ENCODE measurements around the gene CHERP.

CHERP gene, protein sequence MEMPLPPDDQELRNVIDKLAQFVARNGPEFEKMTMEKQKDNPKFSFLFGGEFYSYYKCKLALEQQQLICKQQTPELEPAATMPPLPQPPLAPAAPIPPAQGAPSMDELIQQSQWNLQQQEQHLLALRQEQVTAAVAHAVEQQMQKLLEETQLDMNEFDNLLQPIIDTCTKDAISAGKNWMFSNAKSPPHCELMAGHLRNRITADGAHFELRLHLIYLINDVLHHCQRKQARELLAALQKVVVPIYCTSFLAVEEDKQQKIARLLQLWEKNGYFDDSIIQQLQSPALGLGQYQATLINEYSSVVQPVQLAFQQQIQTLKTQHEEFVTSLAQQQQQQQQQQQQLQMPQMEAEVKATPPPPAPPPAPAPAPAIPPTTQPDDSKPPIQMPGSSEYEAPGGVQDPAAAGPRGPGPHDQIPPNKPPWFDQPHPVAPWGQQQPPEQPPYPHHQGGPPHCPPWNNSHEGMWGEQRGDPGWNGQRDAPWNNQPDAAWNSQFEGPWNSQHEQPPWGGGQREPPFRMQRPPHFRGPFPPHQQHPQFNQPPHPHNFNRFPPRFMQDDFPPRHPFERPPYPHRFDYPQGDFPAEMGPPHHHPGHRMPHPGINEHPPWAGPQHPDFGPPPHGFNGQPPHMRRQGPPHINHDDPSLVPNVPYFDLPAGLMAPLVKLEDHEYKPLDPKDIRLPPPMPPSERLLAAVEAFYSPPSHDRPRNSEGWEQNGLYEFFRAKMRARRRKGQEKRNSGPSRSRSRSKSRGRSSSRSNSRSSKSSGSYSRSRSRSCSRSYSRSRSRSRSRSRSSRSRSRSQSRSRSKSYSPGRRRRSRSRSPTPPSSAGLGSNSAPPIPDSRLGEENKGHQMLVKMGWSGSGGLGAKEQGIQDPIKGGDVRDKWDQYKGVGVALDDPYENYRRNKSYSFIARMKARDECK

GRCh38 chr19:16542045-16542909 is at the start of gene CHERP:
Gene CHERP, minus strand, starts transcription at chr19:16542437. Its CDS starts 59 bp downstream, at chr19:16542378.
- Histone ChIP-seq H3K36me3 (ENCODE audit: insufficient read depth, insufficient read length, low read length) (peaks cover 49% of the 10 kb centered on the region), H3K4me1 (ENCODE audit: insufficient read depth, insufficient read length) (peaks cover 13% of the 10 kb centered on the region), H3K4me3 (ENCODE audit: insufficient read length, low read depth) (peak within 1 kb of the TSS; percentile 99), H3K9ac (ENCODE audit: insufficient read length, low read depth) (peak within 1 kb of the TSS; percentile 99), H3K27me3 (ENCODE audit: insufficient read depth, insufficient read length) (no peaks in the 10 kb centered on the region), H3K9me3 (ENCODE audit: insufficient read depth, low read length) (no peaks in the 10 kb centered on the region)
- TF ChIP-seq YY1 (IDR thresholded peaks at IDR 0.05; ENCODE audit: insufficient read depth, insufficient read length) (no peak), SUZ12 (IDR thresholded peaks at IDR 0.05; ENCODE audit: extremely low read depth, insufficient read depth, insufficient read length) (no peak), ZNF274 (IDR thresholded peaks at IDR 0.05; ENCODE audit: low read depth, low read length) (no peak)
- DNase-seq (ENCODE audit: low read depth, low spot score), result peak; percentile 89

DNA sequence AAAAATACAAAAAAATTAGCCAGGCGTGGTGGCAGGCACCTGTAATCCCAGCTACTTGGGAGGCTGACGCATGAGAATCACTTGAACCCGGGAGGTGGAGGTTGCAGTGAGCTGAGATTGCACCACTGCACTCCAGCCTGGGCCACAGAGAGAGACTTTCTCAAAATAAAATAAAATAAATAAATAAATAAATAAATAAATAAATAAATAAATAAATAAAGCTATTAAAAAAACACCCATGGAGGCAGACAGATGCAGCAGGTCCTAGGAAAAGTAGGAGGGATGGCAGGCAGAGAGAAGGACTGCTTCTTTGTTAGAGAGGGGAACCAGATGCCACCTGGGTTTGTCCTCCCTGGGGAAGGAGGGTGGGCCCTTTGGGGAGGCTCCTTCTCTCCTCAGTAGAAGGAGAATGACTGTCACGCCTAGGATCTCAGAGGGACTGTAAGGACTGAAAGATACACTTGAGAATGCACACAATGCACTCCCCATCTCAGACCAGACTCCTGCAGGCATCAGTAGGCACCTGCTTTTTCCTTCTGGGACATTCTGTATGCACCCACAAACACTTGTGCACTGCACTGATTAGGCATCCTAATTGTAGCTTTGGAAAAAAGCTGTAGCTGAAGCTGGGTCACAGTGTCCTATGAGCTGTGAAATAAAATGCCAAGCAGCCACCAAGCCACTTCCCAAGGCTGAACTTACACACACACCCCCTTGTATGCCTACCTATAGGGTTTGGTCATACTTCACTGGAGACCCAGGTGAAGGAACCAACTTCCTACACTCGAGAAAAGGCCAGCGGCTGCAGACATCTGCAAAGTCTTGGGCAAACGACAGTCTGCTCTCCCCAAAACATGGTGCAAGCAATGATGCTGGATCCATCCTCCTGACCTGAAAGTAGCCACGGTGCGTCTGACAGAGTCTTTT is 48.9 kb upstream of the CHERP start:
- H3K4me1 ChIP-seq (ENCODE audit: insufficient read depth, insufficient read length), result peaks cover 42% of the 10 kb centered on the region
- no peak for DNase-seq (ENCODE audit: low read depth, low spot score)
- H3K9ac ChIP-seq (ENCODE audit: insufficient read length, low read depth), result no peak overlapping the region
- no peak for TF ChIP-seq SUZ12 (IDR thresholded peaks at IDR 0.05; ENCODE audit: extremely low read depth, insufficient read depth, insufficient read length)
- H3K9me3 ChIP-seq (ENCODE audit: insufficient read depth, low read length), result no peaks in the 10 kb centered on the region
- H3K36me3 ChIP-seq (ENCODE audit: insufficient read depth, insufficient read length, low read length), result peaks cover 13% of the 10 kb centered on the region
- H3K4me3 ChIP-seq (ENCODE audit: insufficient read length, low read depth), result no peak overlapping the region
- no peaks in the 10 kb centered on the region for H3K27me3 ChIP-seq (ENCODE audit: insufficient read depth, insufficient read length)

DNA sequence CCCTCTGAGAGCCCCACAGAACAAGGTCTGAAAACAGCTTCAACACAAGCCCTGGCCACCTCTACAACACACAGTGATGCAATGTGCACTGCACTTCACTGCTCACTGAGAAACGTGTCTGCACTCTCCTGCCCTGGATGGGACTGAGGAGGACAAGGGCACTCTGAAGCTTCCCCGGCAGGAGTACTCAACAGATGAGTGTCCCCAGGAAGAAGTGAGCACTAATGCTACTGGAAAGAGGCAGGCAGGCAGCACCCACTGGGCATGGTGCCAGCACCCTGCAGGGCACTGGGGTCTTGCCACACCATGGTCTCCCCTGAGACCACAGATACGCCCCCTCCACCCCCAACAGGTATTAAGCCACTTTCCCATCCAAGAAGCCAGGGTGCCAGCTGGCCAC is 47.7 kb upstream of the CHERP start:
- Histone ChIP-seq H3K4me3 (ENCODE audit: insufficient read length, low read depth) (no peak overlapping the region), H3K36me3 (ENCODE audit: insufficient read depth, insufficient read length, low read length) (peaks cover 11% of the 10 kb centered on the region), H3K4me1 (ENCODE audit: insufficient read depth, insufficient read length) (peaks cover 53% of the 10 kb centered on the region), H3K9me3 (ENCODE audit: insufficient read depth, low read length) (no peaks in the 10 kb centered on the region), H3K9ac (ENCODE audit: insufficient read length, low read depth) (no peak overlapping the region), H3K27me3 (ENCODE audit: insufficient read depth, insufficient read length) (no peaks in the 10 kb centered on the region)
- TF ChIP-seq YY1 (IDR thresholded peaks at IDR 0.05; ENCODE audit: insufficient read depth, insufficient read length) (no peak), ZNF274 (IDR thresholded peaks at IDR 0.05; ENCODE audit: low read depth, low read length) (no peak), SUZ12 (IDR thresholded peaks at IDR 0.05; ENCODE audit: extremely low read depth, insufficient read depth, insufficient read length) (no peak)
- DNase-seq (ENCODE audit: low read depth, low spot score), result no peak

DNA sequence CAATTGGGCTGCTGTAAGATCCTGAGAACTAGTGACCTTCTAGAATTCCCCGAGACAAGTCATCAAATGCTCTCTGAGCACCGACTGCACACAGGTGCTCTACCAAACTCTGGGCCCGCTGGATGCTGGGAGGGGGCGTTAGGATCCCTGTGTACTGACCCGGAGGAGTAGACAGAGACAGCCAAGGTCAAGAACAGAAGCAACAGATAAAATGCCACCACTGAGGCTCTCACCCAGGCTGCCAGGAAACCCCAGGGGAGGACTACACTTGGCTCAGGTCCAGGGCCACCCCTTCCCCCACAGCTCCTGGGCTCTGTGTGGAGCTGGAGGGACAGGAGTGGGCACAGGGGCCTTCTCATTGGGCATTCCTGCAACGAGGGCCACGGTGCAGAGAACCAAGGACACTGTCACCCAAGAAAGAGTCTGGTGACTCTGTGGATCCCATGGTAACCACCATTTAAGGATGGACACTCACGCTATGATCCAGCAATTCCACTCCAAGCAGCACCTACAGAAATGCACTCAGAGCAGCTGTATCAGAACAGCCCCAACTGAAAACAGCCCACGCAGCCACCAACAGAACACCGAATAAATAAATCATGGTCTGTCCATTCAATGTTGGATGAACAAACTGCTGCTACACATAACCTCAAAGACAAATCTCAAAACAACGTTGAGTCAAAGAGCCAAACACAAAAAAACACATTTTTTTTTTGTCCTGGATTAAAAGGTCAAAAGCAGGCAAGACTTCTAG is 46.8 kb upstream of the CHERP start:
- Histone ChIP-seq H3K4me3 (ENCODE audit: insufficient read length, low read depth) (no peak overlapping the region), H3K9me3 (ENCODE audit: insufficient read depth, low read length) (no peaks in the 10 kb centered on the region), H3K4me1 (ENCODE audit: insufficient read depth, insufficient read length) (peaks cover 56% of the 10 kb centered on the region), H3K27me3 (ENCODE audit: insufficient read depth, insufficient read length) (no peaks in the 10 kb centered on the region), H3K9ac (ENCODE audit: insufficient read length, low read depth) (no peak overlapping the region), H3K36me3 (ENCODE audit: insufficient read depth, insufficient read length, low read length) (peaks cover 11% of the 10 kb centered on the region)
- no peak for DNase-seq (ENCODE audit: low read depth, low spot score)
- TF ChIP-seq SUZ12 (IDR thresholded peaks at IDR 0.05; ENCODE audit: extremely low read depth, insufficient read depth, insufficient read length) (no peak), YY1 (IDR thresholded peaks at IDR 0.05; ENCODE audit: insufficient read depth, insufficient read length) (no peak), ZNF274 (IDR thresholded peaks at IDR 0.05; ENCODE audit: low read depth, low read length) (no peak)

GRCh38 chr19:16587833-16588823 is 45.9 kb upstream of the CHERP start:
- TF ChIP-seq YY1 (IDR thresholded peaks at IDR 0.05; ENCODE audit: insufficient read depth, insufficient read length), result no peak
- TF ChIP-seq SUZ12 (IDR thresholded peaks at IDR 0.05; ENCODE audit: extremely low read depth, insufficient read depth, insufficient read length), result no peak
- TF ChIP-seq ZNF274 (IDR thresholded peaks at IDR 0.05; ENCODE audit: low read depth, low read length), result no peak
- H3K9ac ChIP-seq (ENCODE audit: insufficient read length, low read depth), result no peak overlapping the region
- H3K9me3 ChIP-seq (ENCODE audit: insufficient read depth, low read length), result no peaks in the 10 kb centered on the region
- H3K27me3 ChIP-seq (ENCODE audit: insufficient read depth, insufficient read length), result no peaks in the 10 kb centered on the region
- no peak for DNase-seq (ENCODE audit: low read depth, low spot score)
- peaks cover 10% of the 10 kb centered on the region for H3K36me3 ChIP-seq (ENCODE audit: insufficient read depth, insufficient read length, low read length)
- no peak overlapping the region for H3K4me3 ChIP-seq (ENCODE audit: insufficient read length, low read depth)
- H3K4me1 ChIP-seq (ENCODE audit: insufficient read depth, insufficient read length), result peaks cover 60% of the 10 kb centered on the region
